ACC112 (cell line): Measurements from ENCODE around the gene PTEN.
"Not testable (repeated sequence)": the region's sequence is repeated elsewhere in the genome, so short reads cannot be mapped to it uniquely, and the experiment has no call there.

Experiments
- H2AFZ ChIP-seq: fragments of 200-600 bp; sonication (generic); one replicate; pipeline ENCODE4 v1.6.0; 2017; ENCODE audit warnings: antibody characterized with exemption, low read length; ENCODE audit not compliant: unreplicated experiment
- H3K27ac ChIP-seq: fragments of 200-600 bp; sonication (generic); 2 replicates; pipeline ENCODE4 v1.5.1; 2014; ENCODE audit warnings: low read depth, mild to moderate bottlenecking, antibody characterized with exemption, low read length, moderate library complexity
- H3K27me3 ChIP-seq: fragments of 200-600 bp; sonication (generic); 2 replicates; pipeline ENCODE4 v1.6.1; 2014; ENCODE audit warnings: mild to moderate bottlenecking, antibody characterized with exemption, low read length, moderate library complexity, mixed read lengths; ENCODE audit not compliant: insufficient read depth
- H3K36me3 ChIP-seq: fragments of 200-600 bp; sonication (generic); 2 replicates; pipeline ENCODE4 v1.6.1; 2016; ENCODE audit warnings: mild to moderate bottlenecking, antibody characterized with exemption, low read length, moderate library complexity, mixed read lengths; ENCODE audit not compliant: insufficient read depth
- H3K4me1 ChIP-seq: fragments of 200-600 bp; sonication (generic); one replicate; pipeline ENCODE4 v1.6.1; 2016; ENCODE audit warnings: low read length, mixed read lengths; ENCODE audit not compliant: insufficient read depth, unreplicated experiment, control insufficient read depth
- H3K4me3 ChIP-seq: fragments of 200-600 bp; sonication (generic); 2 replicates; pipeline ENCODE4 v1.5.1; 2014; ENCODE audit warnings: mild to moderate bottlenecking, low read depth, low read length
- H3K79me2 ChIP-seq: fragments of 200-600 bp; sonication (generic); one replicate; pipeline ENCODE4 v1.6.0; 2016; ENCODE audit warnings: low read length; ENCODE audit not compliant: control insufficient read depth, unreplicated experiment, insufficient read depth

Gene PTEN

DNA sequence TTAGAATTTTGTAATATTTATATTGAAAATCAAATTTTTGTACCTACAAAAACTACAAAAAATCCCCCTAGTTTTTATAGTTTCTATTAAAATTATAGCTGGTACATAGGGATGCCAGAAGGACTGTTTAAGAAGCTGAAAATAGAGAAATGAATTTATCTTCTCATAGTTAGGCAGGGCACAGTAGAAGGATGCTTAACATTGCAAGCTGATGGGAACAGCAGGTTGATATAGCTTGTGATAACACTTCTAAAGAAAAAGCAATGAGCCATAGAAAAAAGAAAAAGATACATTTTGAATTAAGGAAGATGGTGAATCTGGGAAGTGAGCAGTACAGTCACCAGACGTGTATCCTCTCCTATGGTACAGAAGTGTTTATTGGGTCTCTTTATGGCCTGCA lies 32.0 kb downstream of the PTEN start:
- H3K27ac ChIP-seq, result no peak overlapping the region
- H3K4me3 ChIP-seq, result no peak overlapping the region
- no peaks in the 10 kb centered on the region for H3K27me3 ChIP-seq
- no peaks in the 10 kb centered on the region for H3K4me1 ChIP-seq
- H2AFZ ChIP-seq, result no peak overlapping the region
- H3K36me3 ChIP-seq, result peaks cover 11% of the 10 kb centered on the region
- H3K79me2 ChIP-seq, result peaks cover 51% of the 10 kb centered on the region

DNA sequence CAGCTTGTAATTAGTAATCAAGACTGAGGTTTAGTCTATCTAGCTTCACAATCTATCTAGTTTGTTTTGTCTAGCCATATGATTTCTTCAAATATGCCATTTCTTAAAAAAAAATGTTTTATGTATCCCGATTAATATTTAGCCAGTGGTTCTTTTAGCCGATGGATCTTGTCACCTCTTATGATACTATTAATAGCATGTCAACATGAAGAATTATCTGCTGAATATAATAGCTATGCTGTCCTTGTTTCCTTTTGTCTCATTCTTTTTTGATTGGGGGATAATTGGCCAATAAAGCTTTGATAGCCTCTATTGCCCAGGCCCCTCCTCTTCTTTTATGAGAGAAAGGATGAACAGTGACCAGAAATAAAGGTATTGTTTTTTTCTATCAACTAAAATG lies 32.8 kb downstream of the PTEN start:
- Histone ChIP-seq H3K27ac (no peak overlapping the region), H3K27me3 (no peaks in the 10 kb centered on the region), H3K4me3 (no peak overlapping the region), H3K79me2 (peaks cover 45% of the 10 kb centered on the region), H2AFZ (no peak overlapping the region), H3K36me3 (peaks cover 10% of the 10 kb centered on the region), H3K4me1 (no peaks in the 10 kb centered on the region)

DNA sequence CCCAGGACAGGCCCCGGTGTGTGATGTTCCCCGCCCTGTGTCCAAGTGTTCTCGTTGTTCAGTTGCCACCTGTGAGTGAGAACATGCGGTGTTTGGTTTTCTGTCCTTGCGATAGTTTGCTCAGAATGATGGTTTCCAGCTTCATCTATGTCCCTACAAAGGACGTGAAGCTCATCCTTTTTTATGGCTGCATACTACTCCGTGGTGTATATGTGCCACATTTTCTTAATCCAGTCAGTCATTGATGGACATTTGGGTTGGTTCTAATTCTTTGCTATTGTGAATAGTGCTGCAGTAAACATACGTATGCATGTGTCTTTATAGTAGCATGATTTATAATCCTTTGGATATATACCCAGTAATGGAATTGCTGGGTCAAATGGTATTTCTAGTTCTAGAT lies 34.5 kb downstream of the PTEN start:
- H3K79me2 ChIP-seq, result peaks cover 40% of the 10 kb centered on the region
- peaks cover 10% of the 10 kb centered on the region for H3K36me3 ChIP-seq
- H2AFZ ChIP-seq, H3K27me3 ChIP-seq, H3K4me3 ChIP-seq, H3K4me1 ChIP-seq, H3K27ac ChIP-seq: not testable (repeated sequence)

DNA sequence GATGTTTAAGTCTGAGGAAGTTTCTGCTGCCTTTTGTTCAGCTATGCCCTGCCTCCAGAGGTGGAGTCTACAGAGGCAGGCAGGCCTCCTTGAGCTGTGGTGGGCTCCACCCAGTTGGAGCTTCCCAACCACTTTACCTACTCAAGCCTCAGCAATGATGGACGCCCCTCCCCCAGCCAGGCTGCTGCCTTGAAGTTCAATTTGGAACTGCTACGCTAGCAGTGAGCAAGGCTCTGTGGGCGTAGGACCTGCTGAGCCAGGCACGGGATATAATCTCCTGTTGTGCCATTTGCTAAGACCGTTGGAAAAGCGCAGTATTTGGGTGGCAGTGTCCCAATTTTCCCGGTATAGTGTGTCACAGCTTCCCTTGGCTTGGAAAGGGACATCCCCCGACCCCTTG lies 40.0 kb downstream of the PTEN start:
- H3K27me3 ChIP-seq, H2AFZ ChIP-seq, H3K4me1 ChIP-seq, H3K27ac ChIP-seq, H3K36me3 ChIP-seq, H3K4me3 ChIP-seq: not testable (repeated sequence)
- H3K79me2 ChIP-seq, result peaks cover 26% of the 10 kb centered on the region

DNA sequence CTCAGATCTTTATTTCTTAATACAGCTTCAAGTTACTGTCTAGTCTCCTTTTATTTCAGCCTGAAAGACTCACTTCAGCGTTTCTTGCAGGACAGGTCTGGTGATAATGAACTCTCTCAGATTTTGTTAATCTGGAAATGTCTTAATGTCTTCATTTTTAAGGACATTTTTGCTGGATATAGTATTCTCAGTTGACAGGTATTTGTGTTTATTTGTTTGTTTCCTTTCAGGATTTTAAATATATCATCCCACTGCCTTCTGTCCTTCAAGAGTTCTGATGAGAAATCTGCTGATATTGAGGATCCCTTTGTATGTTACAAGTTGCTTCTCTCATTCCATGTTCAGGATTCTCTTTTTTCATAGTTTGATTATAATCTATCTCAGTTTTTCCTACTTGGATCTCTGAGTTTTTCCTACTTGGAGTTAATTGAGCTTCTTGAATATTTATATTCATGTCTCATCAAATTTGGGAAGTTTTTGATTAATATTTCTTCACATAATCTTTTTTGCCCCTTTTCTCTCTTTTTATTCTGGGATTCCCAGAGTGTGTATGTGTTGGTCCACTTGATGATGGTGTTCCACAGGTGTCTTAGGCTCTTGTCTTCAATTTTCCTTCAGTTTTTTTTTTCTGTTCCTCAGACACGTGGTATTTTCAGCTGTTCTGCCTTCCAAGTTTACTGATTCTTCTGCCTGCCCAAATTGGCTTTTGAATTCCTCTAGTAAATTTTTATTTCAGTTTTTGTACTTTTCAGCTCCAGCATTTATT lies 49.9 kb downstream of the PTEN start:
- Histone ChIP-seq H3K4me3 (no peak overlapping the region), H2AFZ (no peak overlapping the region), H3K4me1 (peaks cover 13% of the 10 kb centered on the region), H3K36me3 (peaks cover 31% of the 10 kb centered on the region), H3K79me2 (peaks cover 81% of the 10 kb centered on the region), H3K27ac (no peak overlapping the region), H3K27me3 (no peaks in the 10 kb centered on the region)

DNA sequence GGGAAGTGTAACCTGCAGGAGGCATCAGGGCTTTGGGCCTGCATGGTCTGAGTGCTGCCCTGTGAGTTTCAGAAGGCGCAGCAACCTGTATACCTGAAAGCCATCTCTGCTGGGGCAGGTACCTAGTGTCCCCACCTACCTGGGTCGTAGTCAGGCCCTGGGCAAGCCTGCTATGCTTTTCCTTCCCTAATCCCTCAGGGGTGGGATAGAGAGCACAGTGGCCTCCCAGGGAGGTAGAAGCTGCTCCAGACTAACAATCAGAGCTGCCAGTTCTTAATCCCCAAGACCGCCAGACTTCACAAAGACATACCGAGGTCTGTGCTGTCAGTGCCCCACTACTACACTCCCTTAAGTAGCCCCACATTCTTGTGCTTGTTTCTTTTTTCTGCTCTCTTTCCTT lies 52.0 kb downstream of the PTEN start:
- Histone ChIP-seq H3K27ac (no peak overlapping the region), H3K4me3 (no peak overlapping the region), H3K79me2 (peaks cover 77% of the 10 kb centered on the region), H3K27me3 (no peaks in the 10 kb centered on the region), H2AFZ (no peak overlapping the region), H3K4me1 (peaks cover 13% of the 10 kb centered on the region), H3K36me3 (peaks cover 28% of the 10 kb centered on the region)

DNA sequence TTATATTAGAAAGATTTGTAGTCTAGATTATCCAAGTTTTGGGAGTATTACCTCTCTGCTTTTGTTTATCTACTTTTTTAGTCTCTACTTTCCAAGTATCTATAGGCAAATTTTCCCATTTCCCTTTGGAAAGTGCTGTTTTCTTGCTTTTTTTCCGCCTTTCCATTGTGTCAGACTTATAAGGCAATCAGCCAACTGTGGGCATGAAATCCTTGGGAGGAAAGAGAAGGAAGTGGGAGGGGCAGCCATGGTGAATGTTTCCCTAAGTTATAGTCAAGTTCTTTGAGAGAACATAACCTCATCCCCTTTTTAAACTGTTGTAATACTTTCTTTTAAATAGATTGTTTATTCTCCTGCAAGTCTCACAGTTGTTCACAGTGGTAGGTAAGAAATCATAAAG lies 52.6 kb downstream of the PTEN start:
- Histone ChIP-seq H2AFZ (no peak overlapping the region), H3K4me1 (peaks cover 13% of the 10 kb centered on the region), H3K27ac (no peak overlapping the region), H3K79me2 (peaks cover 77% of the 10 kb centered on the region), H3K4me3 (no peak overlapping the region), H3K36me3 (peaks cover 25% of the 10 kb centered on the region), H3K27me3 (no peaks in the 10 kb centered on the region)

DNA sequence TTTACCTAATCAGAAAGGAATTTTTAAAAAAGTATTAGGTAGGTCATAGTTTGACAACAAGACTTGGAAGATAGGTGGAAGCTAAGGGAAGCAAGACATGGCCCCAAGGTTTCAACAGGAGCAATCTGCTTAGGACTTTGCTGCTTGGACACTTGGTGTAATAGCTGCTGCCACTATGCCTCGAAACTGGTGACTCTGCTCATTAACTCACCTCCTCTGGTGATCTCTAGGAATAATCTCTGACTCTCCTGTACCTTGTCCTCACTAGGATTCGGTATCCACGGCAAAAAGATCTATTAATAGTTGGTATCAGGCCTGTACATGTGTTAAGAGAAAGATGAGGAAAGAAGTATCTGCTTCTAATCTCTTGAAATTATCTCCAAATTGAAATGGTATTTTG lies 53.1 kb downstream of the PTEN start:
- peaks cover 13% of the 10 kb centered on the region for H3K4me1 ChIP-seq
- no peaks in the 10 kb centered on the region for H3K27me3 ChIP-seq
- H3K36me3 ChIP-seq, result peaks cover 25% of the 10 kb centered on the region
- no peak overlapping the region for H2AFZ ChIP-seq
- peaks cover 77% of the 10 kb centered on the region for H3K79me2 ChIP-seq
- no peak overlapping the region for H3K27ac ChIP-seq
- no peak overlapping the region for H3K4me3 ChIP-seq

DNA sequence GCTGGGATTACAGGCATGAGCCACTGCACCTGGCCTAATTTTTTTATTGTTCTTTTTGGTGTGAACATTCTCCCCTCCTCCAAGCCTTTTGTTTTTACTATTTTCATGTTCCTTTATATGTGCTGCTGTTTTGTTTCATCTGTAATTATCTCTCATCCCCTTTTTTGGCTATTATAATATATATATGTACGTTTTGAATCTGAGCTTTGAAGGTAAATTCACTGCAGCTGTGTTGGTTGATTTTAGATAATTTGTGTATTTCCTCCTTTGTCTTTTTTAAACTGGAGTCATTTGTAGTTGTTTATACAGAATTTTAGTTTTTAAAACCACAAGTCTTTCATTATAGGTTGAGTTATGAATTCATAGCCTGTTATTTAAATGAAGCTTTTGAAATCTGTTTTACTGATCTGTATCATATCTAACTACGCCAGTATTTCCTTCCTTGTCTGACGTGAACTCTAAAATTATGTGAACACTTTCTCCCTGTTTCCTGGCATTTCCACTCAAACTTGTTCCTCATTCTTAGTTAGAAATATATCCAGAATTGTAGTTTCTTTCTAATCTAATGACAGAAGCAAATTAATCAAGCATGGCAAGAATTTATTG lies 54.9 kb downstream of the PTEN start:
- Histone ChIP-seq H3K4me1 (peaks cover 13% of the 10 kb centered on the region), H3K79me2 (peaks cover 76% of the 10 kb centered on the region)

DNA sequence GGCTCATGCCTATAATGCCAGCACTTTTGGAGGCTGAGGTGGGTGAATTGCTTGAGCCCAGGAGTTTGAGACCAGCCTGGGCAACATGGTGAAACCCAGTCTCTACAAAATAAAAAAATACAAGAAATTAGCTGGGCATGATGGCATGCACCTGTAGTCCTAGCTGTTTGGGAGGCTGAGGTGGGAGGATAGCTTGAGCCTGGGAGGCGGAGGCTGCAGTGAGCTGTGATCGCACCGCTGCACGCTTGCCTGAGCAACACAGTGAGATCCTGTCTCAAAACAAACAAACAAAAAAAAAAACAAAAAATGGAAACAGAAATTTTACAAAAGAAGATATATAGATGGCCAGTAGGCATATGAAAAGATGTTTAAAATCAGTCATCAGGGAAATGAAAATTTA lies 57.1 kb downstream of the PTEN start:
- Histone ChIP-seq H3K36me3 (peaks cover 7% of the 10 kb centered on the region; the same call in 1 of the 2 replicates), H3K79me2 (peaks cover 82% of the 10 kb centered on the region)

More for the DNA sequence above, 54.9 kb downstream of the PTEN start:
- no peak overlapping the region for H2AFZ ChIP-seq
- no peak overlapping the region for H3K4me3 ChIP-seq
- no peak overlapping the region for H3K27ac ChIP-seq
- H3K36me3 ChIP-seq, result peaks cover 11% of the 10 kb centered on the region
- H3K27me3 ChIP-seq, result no peaks in the 10 kb centered on the region

More for the DNA sequence above, 57.1 kb downstream of the PTEN start:
- Histone ChIP-seq H3K4me3 (no peak overlapping the region), H2AFZ (no peak overlapping the region), H3K4me1 (peaks cover 13% of the 10 kb centered on the region), H3K27ac (no peak overlapping the region), H3K27me3 (no peaks in the 10 kb centered on the region)
